Measurements from ENCODE around the gene FAM219B.
A peak's percentile ranks its signal among the peaks of the same experiment; 100 is the strongest.

DNA sequence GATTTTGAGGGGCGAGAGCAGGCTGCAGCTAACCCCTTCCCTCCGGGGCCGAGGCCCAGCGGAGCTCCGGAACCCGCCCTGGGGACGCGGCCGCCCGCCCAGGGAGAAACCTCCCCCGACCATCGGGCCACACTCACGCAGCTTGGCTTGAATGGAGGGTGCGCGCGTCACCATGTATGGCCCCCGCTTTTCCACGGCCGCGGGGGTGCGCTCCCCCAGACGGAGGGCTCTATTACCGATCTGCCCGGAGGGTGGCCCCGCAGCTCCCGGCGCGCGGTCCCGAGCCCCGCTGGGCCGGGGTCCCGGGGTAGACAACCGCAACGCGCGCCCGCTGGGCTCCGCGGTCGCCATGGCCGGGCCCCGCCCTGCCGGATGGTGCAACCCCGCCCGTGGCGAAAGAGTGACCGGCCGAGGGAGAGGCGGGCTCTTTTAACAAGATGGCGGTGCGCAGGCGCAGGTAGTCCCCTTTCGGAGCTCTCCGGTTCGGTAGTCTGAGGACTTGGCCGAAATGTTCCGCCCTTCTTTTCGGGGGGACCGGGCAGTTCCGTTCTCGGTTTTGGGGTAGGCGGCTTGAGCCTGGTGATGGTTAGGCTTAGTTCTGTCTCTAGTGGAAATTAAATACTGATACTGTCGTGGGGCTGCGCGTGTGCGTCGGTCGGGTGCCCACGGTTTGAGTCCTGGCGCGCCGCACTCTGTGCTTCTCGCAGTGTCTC, at the start of gene FAM219B:
- TF ChIP-seq, protein P1, sequence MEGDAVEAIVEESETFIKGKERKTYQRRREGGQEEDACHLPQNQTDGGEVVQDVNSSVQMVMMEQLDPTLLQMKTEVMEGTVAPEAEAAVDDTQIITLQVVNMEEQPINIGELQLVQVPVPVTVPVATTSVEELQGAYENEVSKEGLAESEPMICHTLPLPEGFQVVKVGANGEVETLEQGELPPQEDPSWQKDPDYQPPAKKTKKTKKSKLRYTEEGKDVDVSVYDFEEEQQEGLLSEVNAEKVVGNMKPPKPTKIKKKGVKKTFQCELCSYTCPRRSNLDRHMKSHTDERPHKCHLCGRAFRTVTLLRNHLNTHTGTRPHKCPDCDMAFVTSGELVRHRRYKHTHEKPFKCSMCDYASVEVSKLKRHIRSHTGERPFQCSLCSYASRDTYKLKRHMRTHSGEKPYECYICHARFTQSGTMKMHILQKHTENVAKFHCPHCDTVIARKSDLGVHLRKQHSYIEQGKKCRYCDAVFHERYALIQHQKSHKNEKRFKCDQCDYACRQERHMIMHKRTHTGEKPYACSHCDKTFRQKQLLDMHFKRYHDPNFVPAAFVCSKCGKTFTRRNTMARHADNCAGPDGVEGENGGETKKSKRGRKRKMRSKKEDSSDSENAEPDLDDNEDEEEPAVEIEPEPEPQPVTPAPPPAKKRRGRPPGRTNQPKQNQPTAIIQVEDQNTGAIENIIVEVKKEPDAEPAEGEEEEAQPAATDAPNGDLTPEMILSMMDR (IDR thresholded peaks at IDR 0.05): no peak
- TF ChIP-seq POLR2A (IDR thresholded peaks at IDR 0.05) (peak; percentile 93), EP300 (IDR thresholded peaks at IDR 0.05) (no peak)

All from ovary (tissue), 3 donors.